LNCaP clone FGC (cell line): ENCODE data around the gene PANK1.

ENCODE experiments used
- DNase-seq: peaks from one replicate; pipeline ENCODE4 v3.0.0-alpha.2; 2011; ENCODE audit warnings: low read depth
- H3K4me3 ChIP-seq: 2 replicates; pipeline ENCODE4 v1.5.1; 2011; ENCODE audit warnings: mild to moderate bottlenecking, low read depth, low read length, control low read depth
- TF ChIP-seq, protein P1 (sequence below): IDR thresholded peaks from 2 replicates; pipeline ENCODE4 v1.5.1; 2012; ENCODE audit warnings: mild to moderate bottlenecking; ENCODE audit not compliant: control insufficient read depth, insufficient read depth; ENCODE audit errors: extremely low read depth

Gene PANK1

DNA sequence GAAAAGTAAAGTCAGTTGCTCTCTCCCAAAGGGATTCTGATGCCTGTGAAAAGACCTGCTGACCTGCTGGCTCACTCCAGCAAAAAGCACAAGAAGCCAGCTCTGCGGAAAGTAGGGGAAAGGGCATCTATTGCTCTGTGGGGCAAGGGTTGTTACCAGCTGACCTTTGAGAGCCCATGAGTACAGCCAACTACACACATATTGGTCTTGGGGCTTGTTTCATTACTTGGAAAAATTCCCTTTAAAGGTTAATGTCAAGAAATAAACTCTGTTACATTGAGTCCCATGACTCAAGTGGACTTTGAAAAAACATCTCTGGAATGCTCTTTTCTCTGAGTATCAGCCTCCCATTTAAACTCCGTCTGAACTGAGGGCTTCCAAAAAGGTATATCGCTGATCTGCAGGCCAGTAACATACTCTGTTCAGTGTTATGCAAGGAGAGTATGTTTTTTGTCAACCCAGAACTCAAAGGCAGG, 53.2 kb downstream of the PANK1 start:
- DNase-seq = no peak
- TF ChIP-seq, protein P1, sequence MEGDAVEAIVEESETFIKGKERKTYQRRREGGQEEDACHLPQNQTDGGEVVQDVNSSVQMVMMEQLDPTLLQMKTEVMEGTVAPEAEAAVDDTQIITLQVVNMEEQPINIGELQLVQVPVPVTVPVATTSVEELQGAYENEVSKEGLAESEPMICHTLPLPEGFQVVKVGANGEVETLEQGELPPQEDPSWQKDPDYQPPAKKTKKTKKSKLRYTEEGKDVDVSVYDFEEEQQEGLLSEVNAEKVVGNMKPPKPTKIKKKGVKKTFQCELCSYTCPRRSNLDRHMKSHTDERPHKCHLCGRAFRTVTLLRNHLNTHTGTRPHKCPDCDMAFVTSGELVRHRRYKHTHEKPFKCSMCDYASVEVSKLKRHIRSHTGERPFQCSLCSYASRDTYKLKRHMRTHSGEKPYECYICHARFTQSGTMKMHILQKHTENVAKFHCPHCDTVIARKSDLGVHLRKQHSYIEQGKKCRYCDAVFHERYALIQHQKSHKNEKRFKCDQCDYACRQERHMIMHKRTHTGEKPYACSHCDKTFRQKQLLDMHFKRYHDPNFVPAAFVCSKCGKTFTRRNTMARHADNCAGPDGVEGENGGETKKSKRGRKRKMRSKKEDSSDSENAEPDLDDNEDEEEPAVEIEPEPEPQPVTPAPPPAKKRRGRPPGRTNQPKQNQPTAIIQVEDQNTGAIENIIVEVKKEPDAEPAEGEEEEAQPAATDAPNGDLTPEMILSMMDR = no peak
- H3K4me3 ChIP-seq = no peak overlapping the region

DNA sequence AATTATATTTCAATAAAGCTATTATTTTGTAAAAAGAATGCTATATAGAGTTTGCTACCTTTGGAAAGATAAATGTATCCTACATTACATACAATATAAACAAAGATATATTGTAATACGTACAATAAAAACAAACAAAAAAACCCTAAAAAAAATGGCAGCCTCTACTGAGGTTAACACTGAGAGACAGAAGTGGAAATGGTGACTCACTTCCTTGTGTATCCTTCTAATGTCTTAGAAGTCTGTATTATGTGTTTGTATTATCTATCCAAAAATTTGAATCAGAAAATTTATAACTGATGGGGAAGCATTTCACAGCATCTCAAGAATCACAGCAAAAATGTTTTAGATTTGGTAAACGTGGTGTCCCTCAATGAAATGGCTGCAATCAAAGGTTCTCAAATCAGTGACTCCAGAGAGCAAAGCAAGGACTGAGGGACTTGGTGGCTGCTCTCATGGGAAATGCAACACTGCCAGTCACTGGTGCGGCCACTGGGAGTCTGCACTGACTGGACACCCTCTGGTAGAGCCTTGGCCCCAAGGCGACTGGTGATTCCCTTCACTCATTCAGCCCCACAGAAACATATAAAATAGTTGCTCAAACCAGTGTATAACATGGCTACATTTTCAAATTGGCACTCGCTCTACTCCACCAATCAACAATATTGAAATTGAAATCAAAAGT, 53.8 kb downstream of the PANK1 start:
- no peak overlapping the region for H3K4me3 ChIP-seq
- no peak for DNase-seq
- TF ChIP-seq, protein P1 = no peak

DNA sequence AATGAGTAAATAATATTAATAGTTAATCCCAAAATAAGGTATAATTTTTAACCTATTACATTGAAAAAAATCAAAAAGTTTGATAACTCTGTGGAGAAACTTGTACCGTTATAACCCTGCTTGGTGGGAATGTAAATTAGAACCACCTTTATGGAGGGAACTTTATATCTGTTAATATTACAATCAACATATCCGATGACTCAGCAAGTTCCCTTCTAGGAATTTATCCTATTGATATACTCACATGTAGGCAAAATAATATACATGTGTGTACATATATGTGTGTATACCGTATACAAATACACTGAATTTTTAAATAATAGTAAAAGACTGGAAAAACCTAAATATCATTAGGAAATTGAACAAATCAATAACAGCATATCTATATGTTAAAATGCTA, 54.7 kb downstream of the PANK1 start:
- TF ChIP-seq, protein P1 = no peak
- DNase-seq = no peak
- no peak overlapping the region for H3K4me3 ChIP-seq

DNA sequence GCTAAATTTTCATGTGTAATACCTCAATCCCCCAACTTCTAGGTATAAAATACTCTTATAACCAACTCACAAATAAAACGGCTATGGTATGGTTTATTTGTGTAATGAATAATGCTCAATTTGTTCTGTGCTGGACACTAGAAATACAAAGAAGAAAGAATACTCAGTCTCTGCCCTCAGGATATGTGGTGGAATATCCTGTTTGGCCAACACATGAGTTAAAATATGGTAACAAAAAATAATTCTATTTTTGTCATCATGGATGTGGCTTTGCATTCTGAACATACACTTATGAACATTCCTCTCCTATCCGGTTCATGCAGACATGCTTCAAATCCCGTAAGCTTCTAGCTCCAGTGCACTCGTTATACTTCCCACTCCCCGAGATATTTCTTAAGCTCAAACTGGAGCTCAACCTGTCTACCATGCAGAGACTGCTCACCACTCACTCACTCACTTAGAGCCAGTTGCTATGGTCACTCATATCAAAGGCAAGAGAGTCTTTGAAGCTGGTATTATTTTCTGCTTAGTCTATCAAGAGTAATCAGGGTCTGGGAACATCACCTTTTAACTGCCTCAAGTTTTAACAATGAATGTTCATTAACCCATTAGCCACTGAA, 55.8 kb downstream of the PANK1 start:
- DNase-seq = no peak
- TF ChIP-seq, protein P1 = no peak

DNA sequence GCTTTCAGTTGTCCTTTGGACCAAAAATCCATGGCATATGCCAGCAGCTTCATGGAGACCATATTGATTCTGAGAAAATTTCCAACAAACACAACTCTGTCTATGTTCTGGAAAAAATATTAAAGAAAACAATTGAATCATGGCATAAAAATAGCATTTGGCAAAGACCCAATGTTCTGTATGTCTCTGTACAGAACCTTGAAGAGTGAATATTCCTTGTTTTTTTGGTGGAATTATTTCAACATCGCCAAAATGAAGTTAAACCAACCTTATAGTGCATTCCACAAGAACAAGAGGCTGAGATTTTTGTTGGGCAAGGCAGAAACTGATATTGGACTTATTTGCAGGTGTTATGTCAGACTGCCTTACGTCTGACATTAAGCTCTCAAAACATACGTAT, 56.4 kb downstream of the PANK1 start:
- DNase-seq = no peak
- H3K4me3 ChIP-seq = no peak overlapping the region
- TF ChIP-seq, protein P1 = no peak

More for the DNA sequence above, 55.8 kb downstream of the PANK1 start:
- no peak overlapping the region for H3K4me3 ChIP-seq

DNA sequence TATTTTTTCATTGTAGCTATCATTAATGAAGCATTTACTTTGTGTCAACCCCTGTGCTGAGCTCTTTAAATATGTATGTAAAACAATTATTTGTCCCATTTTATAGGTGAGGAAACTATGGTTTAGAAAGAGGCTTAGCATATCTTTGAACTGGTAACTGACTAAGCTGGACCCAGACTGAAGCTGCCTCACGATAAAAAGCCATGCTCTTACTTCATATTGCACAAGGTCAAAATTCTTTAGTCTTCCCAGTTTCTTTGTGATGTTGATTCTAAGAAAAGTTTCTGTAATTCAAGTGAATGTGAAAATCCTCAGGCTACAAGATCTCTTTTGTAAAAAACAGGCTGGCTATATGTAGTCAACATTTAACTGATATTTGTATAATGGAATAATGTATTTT, 63.0 kb downstream of the PANK1 start:
- no peak for DNase-seq
- H3K4me3 ChIP-seq = no peak overlapping the region
- TF ChIP-seq, protein P1 = no peak

DNA sequence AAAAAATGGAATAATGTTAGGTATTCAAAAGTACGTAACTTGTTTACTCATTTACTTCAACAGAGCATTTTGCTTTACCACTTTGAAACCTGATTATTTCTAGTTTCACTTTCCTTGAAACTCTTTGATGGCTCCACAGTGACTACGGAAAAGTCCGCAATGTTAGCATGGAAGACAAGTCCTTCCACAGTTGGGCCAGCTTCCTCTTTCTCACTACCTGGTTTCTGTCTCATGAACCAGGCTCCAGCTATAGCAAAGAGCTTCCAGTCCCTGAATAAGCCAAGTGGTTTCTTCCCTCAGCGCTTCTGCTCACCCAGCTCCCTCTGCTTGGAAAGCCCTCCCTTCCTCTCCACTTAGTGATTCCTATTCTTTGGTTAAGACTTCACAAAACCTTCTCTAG, 64.8 kb downstream of the PANK1 start:
- no peak overlapping the region for H3K4me3 ChIP-seq
- TF ChIP-seq, protein P1 = no peak
- DNase-seq = no peak
